Effector memory CD4-positive, alpha-beta T cell (primary cell): ENCODE measurements around the gene SLC27A3.

Source experiments
- DNase-seq, 3 donors: peaks; one replicate each; pipeline ENCODE4 v3.0.0-alpha.2; 2020
- H3K27ac ChIP-seq: 2 replicates; pipeline ENCODE4 v1.7.0; 2013; ENCODE audit warnings: mild to moderate bottlenecking, low read length, moderate library complexity; ENCODE audit not compliant: insufficient read depth, poor library complexity, severe bottlenecking
- H3K27me3 ChIP-seq: replicated peaks from 2 replicates; pipeline ENCODE4 v1.7.0; 2013; ENCODE audit warnings: mild to moderate bottlenecking, low read length; ENCODE audit not compliant: insufficient read depth, control insufficient read depth, poor library complexity, severe bottlenecking
- H3K36me3 ChIP-seq: 2 replicates; pipeline ENCODE4 v1.7.0; 2013; ENCODE audit warnings: mild to moderate bottlenecking, low read length, moderate library complexity; ENCODE audit not compliant: control insufficient read depth, insufficient read depth
- H3K4me1 ChIP-seq: 2 replicates; pipeline ENCODE4 v1.7.0; 2013; ENCODE audit warnings: low read length, mild to moderate bottlenecking; ENCODE audit not compliant: control insufficient read depth, insufficient read depth, poor library complexity, severe bottlenecking
- H3K4me3 ChIP-seq: 2 replicates; pipeline ENCODE4 v1.7.0; 2013; ENCODE audit warnings: low read length, low read depth, mild to moderate bottlenecking; ENCODE audit not compliant: insufficient read depth, poor library complexity, severe bottlenecking
- H3K9me3 ChIP-seq: 2 replicates; pipeline ENCODE4 v1.7.0; 2013; ENCODE audit warnings: mild to moderate bottlenecking, low read length, moderate library complexity; ENCODE audit not compliant: control insufficient read depth

The SLC27A3 gene

DNA sequence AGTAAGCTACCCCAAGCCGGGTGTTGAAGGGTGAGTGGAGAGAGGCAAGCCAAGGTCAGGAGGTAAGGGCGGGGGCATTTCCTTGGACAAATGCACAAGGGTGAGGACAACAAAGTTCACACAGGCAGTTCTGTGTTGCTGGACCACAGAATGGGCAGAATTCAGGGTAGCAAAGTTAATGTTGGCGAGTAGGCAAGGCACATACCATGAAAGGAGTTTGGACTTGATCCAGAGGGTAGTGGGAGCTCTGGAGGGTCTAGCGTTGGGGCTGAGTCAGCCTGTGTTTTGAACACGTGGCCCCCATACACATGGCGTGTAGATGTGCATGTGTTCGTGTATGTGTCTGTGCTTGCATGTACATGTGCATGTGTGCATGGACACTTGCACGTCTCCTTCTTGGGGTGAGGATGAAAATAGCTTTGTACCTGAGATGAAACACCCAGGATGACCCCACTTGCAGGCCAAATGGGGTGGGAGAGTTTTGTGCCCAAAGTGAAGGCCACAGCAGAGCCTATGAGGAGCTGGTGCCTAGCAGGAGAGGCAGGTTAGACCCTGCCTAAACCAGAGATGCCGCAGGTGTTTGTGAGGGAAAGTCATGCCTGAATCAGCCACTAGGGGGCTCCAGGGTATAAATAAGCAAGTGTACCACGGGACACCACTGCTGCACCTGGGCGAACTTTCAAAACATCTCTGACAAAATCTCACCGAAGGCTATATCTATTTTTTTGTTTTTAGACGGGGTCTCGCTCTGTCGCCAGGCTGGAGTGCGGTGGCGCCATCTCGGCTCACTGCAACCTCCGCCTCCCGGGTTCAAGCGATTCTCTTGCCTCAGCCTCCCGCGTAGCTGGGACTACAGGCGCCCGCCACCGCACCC is 21.8 kb downstream of the SLC27A3 start:
- H3K27me3 ChIP-seq, result no peaks in the 10 kb centered on the region
- no peaks in the 10 kb centered on the region for H3K4me1 ChIP-seq
- no peak overlapping the region for H3K4me3 ChIP-seq
- H3K27ac ChIP-seq, result no peak overlapping the region
- no peaks in the 10 kb centered on the region for H3K36me3 ChIP-seq
- H3K9me3 ChIP-seq, result no peaks in the 10 kb centered on the region
- DNase-seq, result peak; percentile 59 to 76 (median 62)

DNA sequence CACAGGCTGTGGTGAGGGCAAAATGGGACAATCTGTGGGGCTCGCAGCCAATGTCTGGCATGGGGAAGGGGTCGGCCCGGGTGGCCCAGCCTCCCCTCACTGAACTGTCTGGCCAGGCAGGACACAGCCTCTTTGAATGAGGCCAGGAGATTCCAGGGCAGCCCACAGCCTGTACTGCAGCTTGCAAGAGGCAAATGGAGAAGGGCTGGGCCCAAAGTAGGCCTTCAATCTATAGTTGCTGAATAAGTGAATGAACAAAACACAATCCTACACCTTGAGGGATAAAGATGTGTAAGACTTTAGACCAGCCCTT is 23.2 kb downstream of the SLC27A3 start:
- no peaks in the 10 kb centered on the region for H3K27me3 ChIP-seq
- H3K36me3 ChIP-seq, result no peaks in the 10 kb centered on the region
- H3K27ac ChIP-seq, result no peak overlapping the region
- no peak overlapping the region for H3K4me3 ChIP-seq
- H3K9me3 ChIP-seq, result no peaks in the 10 kb centered on the region
- no peak for DNase-seq
- H3K4me1 ChIP-seq, result no peaks in the 10 kb centered on the region

DNA sequence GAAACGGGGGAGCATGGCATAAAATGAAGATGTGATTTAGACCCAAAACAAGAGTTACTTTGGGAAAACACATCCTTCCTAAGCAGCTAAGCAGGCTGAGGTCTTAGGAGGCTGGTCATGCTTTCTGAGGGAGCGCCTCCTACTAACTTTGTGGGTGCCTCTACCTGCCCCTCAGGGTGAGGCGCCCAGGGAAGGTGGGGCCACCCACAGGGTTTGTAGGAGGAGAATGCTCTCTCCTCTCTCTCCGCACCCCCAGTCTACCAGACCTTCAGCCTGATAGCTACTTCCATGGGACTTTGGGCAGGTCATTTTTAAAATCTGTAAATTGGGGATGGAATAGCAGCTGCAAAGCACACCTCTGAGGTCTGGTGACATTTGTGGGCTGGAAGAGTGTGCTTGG is 23.8 kb downstream of the SLC27A3 start:
- no peaks in the 10 kb centered on the region for H3K9me3 ChIP-seq
- H3K36me3 ChIP-seq, result no peaks in the 10 kb centered on the region
- no peaks in the 10 kb centered on the region for H3K27me3 ChIP-seq
- no peak overlapping the region for H3K4me3 ChIP-seq
- H3K27ac ChIP-seq, result no peak overlapping the region
- H3K4me1 ChIP-seq, result no peaks in the 10 kb centered on the region
- no peak for DNase-seq

- Histone ChIP-seq H3K4me3 (no peak overlapping the region), H3K36me3 (no peaks in the 10 kb centered on the region), H3K27me3 (no peaks in the 10 kb centered on the region), H3K9me3 (no peaks in the 10 kb centered on the region), H3K4me1 (no peaks in the 10 kb centered on the region), H3K27ac (no peak overlapping the region)
- DNase-seq, result no peak
Measured at GRCh38 chr1:153799566-153800465, 24.6 kb downstream of the SLC27A3 start.

GRCh38 chr1:153800516-153800915 is 25.3 kb downstream of the SLC27A3 start:
- H3K4me3 ChIP-seq, result no peak overlapping the region
- H3K36me3 ChIP-seq, result no peaks in the 10 kb centered on the region
- peaks cover 5% of the 10 kb centered on the region for H3K4me1 ChIP-seq
- no peak for DNase-seq
- no peaks in the 10 kb centered on the region for H3K9me3 ChIP-seq
- H3K27me3 ChIP-seq, result no peaks in the 10 kb centered on the region
- H3K27ac ChIP-seq, result no peak overlapping the region

DNA sequence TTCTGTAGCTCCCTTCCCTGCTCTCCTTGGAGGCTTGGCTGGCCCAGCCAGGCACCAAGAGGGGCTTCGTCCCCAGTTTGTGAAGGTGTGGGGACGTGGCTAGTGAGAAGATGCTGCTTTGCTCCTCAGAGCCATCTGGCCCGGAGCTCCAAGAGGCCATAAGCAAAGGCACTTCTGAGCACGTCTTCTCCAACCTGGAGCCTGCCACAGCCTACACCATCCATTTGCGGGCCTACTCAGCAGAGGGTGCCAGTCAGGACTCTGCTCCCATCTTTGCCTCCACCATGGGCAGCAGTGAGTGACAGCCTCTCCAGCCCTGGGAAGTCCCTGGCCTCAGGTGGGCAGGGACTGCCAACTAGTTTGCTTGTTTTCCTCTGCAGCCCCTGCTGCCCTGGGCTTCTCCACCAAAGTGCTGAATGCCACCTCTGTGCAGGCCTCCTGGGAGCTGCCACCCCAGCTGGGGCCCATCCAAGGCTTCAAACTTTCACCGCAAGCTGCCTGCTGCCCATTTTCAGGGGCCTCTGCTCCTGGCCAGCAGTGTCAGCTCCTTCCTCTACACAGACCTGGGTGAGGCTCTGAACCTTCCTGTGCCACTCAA is 25.9 kb downstream of the SLC27A3 start:
- Histone ChIP-seq H3K36me3 (no peaks in the 10 kb centered on the region), H3K27ac (no peak overlapping the region), H3K4me3 (no peak overlapping the region), H3K27me3 (no peaks in the 10 kb centered on the region), H3K9me3 (no peaks in the 10 kb centered on the region), H3K4me1 (peaks cover 5% of the 10 kb centered on the region)
- DNase-seq, result no peak

DNA sequence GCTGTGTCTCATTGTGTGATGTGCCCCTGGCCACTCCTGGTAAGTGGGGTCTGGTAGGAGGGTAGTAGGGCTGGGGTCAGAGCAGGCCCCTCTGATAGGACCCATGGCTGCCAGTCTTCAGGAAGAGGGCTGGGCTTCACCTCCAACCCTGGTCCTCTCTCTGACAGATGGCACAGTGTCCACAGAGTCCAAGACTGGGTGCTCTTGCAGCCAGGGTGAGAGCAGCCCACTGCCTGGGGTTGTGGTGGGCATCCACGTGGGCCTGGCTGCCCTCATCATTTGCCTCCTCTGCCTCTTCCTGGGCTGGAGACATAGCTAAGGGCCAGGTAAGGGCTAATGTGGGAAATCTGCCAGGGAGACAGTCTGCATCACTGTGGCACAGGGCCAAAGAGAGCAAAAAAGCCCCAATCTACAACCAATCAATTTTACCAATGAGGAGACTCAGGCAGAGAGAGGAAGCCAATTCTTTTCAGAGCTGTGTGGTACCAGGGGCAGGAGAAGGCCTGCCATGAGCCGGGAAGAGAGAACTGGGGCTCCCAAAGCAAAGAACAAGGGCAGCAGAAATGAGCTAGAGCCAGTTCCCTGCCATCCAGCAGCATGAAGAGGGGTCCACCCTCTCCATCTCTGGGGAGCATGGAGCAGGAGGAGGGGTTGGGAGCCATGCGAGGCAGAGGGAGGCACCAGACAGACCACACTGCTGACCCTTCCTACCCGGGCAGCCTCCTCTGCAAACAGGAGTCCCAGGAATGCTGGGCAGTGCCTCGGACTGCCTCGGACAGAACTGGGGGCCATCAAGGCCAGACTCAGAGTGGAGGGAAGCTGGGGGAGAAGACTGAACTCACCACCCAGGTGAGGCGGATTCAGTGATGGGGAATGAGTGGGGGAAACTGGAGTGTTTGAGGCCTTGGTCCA is 26.8 kb downstream of the SLC27A3 start:
- H3K27me3 ChIP-seq, result no peaks in the 10 kb centered on the region

GRCh38 chr1:153803470-153804056 is 28.4 kb downstream of the SLC27A3 start:
- DNase-seq, result no peak
- no peaks in the 10 kb centered on the region for H3K9me3 ChIP-seq
- no peaks in the 10 kb centered on the region for H3K27me3 ChIP-seq
- H3K4me3 ChIP-seq, result no peak overlapping the region
- peaks cover 9% of the 10 kb centered on the region for H3K36me3 ChIP-seq
- no peak overlapping the region for H3K27ac ChIP-seq
- H3K4me1 ChIP-seq, result peaks cover 5% of the 10 kb centered on the region

More for the DNA sequence above, 26.8 kb downstream of the SLC27A3 start:
- no peak overlapping the region for H3K4me3 ChIP-seq
- H3K9me3 ChIP-seq, result no peaks in the 10 kb centered on the region
- H3K36me3 ChIP-seq, result no peaks in the 10 kb centered on the region
- H3K4me1 ChIP-seq, result peaks cover 5% of the 10 kb centered on the region
- no peak for DNase-seq
- no peak overlapping the region for H3K27ac ChIP-seq

- DNase-seq, result no peak
- H3K9me3 ChIP-seq, result no peaks in the 10 kb centered on the region
- H3K4me3 ChIP-seq, result no peak overlapping the region
- H3K36me3 ChIP-seq, result peaks cover 14% of the 10 kb centered on the region
- H3K27ac ChIP-seq, result no peak overlapping the region
- H3K4me1 ChIP-seq, result peaks cover 5% of the 10 kb centered on the region
- no peaks in the 10 kb centered on the region for H3K27me3 ChIP-seq
Measured at GRCh38 chr1:153804112-153804511, 28.9 kb downstream of the SLC27A3 start.
